ENCODE results near the gene CDC27. TPM values are rescaled to one million over a fixed set of nuclear protein-coding genes. Genes with fewer than 3 reads are reported as not detected.
"Not testable (repeated sequence)": the region's sequence is repeated elsewhere in the genome, so short reads cannot be mapped to it uniquely, and the experiment has no call there.

Gene CDC27
- polyA plus RNA-seq, 1 experiment: 65.3 TPM

- Histone ChIP-seq H3K4me3 (ENCODE audit: low read depth, low read length) (no peak overlapping the region), H3K27me3 (ENCODE audit: control insufficient read depth, insufficient read depth, low read length) (no peaks in the 10 kb centered on the region), H3K36me3 (ENCODE audit: control insufficient read depth, insufficient read depth, low read length) (no peaks in the 10 kb centered on the region)
- no peak for TF ChIP-seq CTCF (IDR thresholded peaks at IDR 0.05; ENCODE audit: insufficient read depth, low read depth, low read length)
- CTCF ChIA-PET: interaction anchor here (0.8 to 0.9 kb wide), 2 partner anchors 9 to 11 kb away, joined by 3 to 4 read pairs; partner anchors contain the start of gene MYL4
- POLR2A ChIA-PET: no interaction called here
- DNase-seq (ENCODE audit: low read depth): no peak
These were observed 30.8 kb upstream of the CDC27 start for GRCh38 chr17:47219621-47220475.

DNA sequence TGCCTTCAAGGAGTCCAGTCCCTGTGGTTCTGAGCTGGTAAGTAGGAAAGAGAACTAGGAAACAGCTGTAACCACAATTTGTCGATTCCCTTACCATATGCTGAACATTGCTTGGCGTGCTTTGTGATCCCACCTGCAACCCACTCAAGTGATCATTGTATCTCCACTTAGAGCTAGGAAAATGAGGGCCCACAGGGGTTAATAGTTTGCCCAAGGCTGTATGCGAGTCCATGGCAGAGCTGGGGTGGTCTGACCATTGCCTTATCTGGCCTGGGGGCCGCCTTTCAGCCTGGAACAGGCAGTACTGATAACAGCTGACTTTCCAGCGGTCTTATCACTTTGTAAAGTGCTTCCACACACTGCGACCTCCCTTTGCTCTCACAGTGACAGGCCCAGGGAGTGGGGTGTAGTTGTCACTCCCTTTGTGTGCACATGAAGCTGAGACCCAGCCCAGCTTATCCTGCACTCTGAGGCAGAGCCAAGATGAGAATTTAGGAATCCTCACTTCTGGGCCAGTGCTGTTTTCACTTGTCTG lies 29.9 kb upstream of the CDC27 start:
- POLR2A ChIA-PET: no interaction called here
- no peak for TF ChIP-seq CTCF (IDR thresholded peaks at IDR 0.05; ENCODE audit: insufficient read depth, low read depth, low read length)
- DNase-seq (ENCODE audit: low read depth): no peak
- Histone ChIP-seq H3K27me3 (ENCODE audit: control insufficient read depth, insufficient read depth, low read length) (no peaks in the 10 kb centered on the region), H3K4me3 (ENCODE audit: low read depth, low read length) (no peak overlapping the region), H3K36me3 (ENCODE audit: control insufficient read depth, insufficient read depth, low read length) (no peaks in the 10 kb centered on the region)
- CTCF ChIA-PET: interaction anchor here (0.9 to 1.0 kb wide), 2 partner anchors 11 to 96 kb away, joined by 3 read pairs; no protein-coding TSS in a partner anchor

GRCh38 chr17:47217279-47217678 lies 28.2 kb upstream of the CDC27 start:
- DNase-seq (ENCODE audit: low read depth); H3K4me3 ChIP-seq (ENCODE audit: low read depth, low read length); H3K27me3 ChIP-seq (ENCODE audit: control insufficient read depth, insufficient read depth, low read length); H3K36me3 ChIP-seq (ENCODE audit: control insufficient read depth, insufficient read depth, low read length); POLR2A ChIA-PET: not testable (repeated sequence)
- CTCF ChIA-PET: interaction anchor here (0.7 kb wide), 1 partner anchor 27 kb away, joined by 3 read pairs; no protein-coding TSS in a partner anchor

DNA sequence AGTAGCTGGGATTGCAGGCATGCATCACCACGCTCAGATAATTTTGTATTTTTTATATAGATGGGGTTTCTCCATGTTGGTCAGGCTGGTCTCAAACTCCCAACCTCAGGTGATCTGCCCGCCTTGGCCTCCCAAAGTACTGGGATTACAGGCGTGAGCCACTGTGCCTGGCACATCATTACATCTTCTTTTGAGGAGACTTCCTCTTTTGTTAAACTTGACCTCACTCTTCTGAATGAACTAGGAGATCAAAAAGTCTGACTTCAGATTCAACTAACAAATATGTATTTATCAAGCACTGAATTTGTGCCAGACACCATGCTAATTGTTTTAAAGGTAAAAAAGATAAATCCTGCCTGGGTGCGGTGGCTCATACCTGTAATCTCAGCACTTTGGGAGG lies 27.7 kb upstream of the CDC27 start:
- H3K27me3 ChIP-seq (ENCODE audit: control insufficient read depth, insufficient read depth, low read length); H3K36me3 ChIP-seq (ENCODE audit: control insufficient read depth, insufficient read depth, low read length); DNase-seq (ENCODE audit: low read depth); H3K4me3 ChIP-seq (ENCODE audit: low read depth, low read length); CTCF ChIA-PET; POLR2A ChIA-PET: not testable (repeated sequence)

GRCh38 chr17:47214931-47215330 lies 25.8 kb upstream of the CDC27 start:
- TF ChIP-seq CTCF (IDR thresholded peaks at IDR 0.05; ENCODE audit: insufficient read depth, low read depth, low read length): no peak
- Histone ChIP-seq H3K27me3 (ENCODE audit: control insufficient read depth, insufficient read depth, low read length) (peaks cover 2% of the 10 kb centered on the region; the same call in 1 of the 2 replicates), H3K4me3 (ENCODE audit: low read depth, low read length) (no peak overlapping the region), H3K36me3 (ENCODE audit: control insufficient read depth, insufficient read depth, low read length) (no peaks in the 10 kb centered on the region)
- POLR2A ChIA-PET: no interaction called here
- CTCF ChIA-PET: no interaction called here
- no peak for DNase-seq (ENCODE audit: low read depth)

- no peak for DNase-seq (ENCODE audit: low read depth)
- POLR2A ChIA-PET: no interaction called here
- CTCF ChIA-PET: no interaction called here
- H3K4me3 ChIP-seq (ENCODE audit: low read depth, low read length): no peak overlapping the region
- H3K36me3 ChIP-seq (ENCODE audit: control insufficient read depth, insufficient read depth, low read length): no peaks in the 10 kb centered on the region
- H3K27me3 ChIP-seq (ENCODE audit: control insufficient read depth, insufficient read depth, low read length): peaks cover 2% of the 10 kb centered on the region; the same call in 1 of the 2 replicates
- TF ChIP-seq CTCF (IDR thresholded peaks at IDR 0.05; ENCODE audit: insufficient read depth, low read depth, low read length): no peak
These were observed 24.4 kb upstream of the CDC27 start for GRCh38 chr17:47213540-47213939.

All from BJ (cell line).